HEK293 (cell line): ENCODE measurements around the gene PRELID2.
A peak's percentile ranks its signal among the peaks of the same experiment; 100 is the strongest.

Experiments used
- CTCF ChIA-PET: fragments of 350-600 bp; formaldehyde crosslinking; extraction: SDS; loops from one replicate; lab custom pipeline; 2021; ENCODE audit warnings: antibody characterized with exemption; lab: Yijun Ruan, JAX
- POLR2A ChIA-PET: fragments of 300-600 bp; formaldehyde crosslinking; extraction: SDS; loops from one replicate; lab custom pipeline; 2020; ENCODE audit warnings: antibody characterized with exemption, inconsistent platforms; lab: Yijun Ruan, JAX
- H3K27ac ChIP-seq: fragments of 200-500 bp; sonication (Bioruptor generic); 2 replicates; pipeline ENCODE4 v1.5.1; 2014; ENCODE audit warnings: low read depth, low read length, control low read depth, inconsistent platforms; ENCODE audit errors: extremely low read depth
- H3K36me3 ChIP-seq, 2 experiments: fragments of 200-500 bp in 1 of 2; sonication (Bioruptor generic) in 1 of 2; 1 replicate in 1 of 2; 2 replicates in 1 of 2; pipeline ENCODE4 v1.5.1; 2014 to 2017; ENCODE audit warnings: inconsistent platforms in 2 of 2, low read length in 2 of 2; ENCODE audit not compliant: control insufficient read depth in 2 of 2, insufficient read depth in 1 of 2
- H3K4me1 ChIP-seq: fragments of 200-500 bp; sonication (Bioruptor generic); 2 replicates; pipeline ENCODE4 v1.5.1; 2014; ENCODE audit warnings: mild to moderate bottlenecking, low read length, inconsistent platforms; ENCODE audit not compliant: control insufficient read depth, insufficient read depth
- H3K4me3 ChIP-seq: 2 replicates; pipeline ENCODE4 v1.5.1; 2011; ENCODE audit warnings: low read depth, mild to moderate bottlenecking, control low read depth, low read length, moderate library complexity
- H3K9me3 ChIP-seq: fragments of 200-500 bp; sonication (Bioruptor generic); 2 replicates; pipeline ENCODE4 v1.5.1; 2014; ENCODE audit warnings: low read depth, low read length, inconsistent platforms; ENCODE audit not compliant: control insufficient read depth, insufficient read depth
- HOXC10 ChIP-seq: sonication (generic); formaldehyde crosslinking; IDR thresholded peaks from 2 replicates; pipeline ENCODE4 v1.8.1; 2023; ENCODE audit warnings: mild to moderate bottlenecking, missing genetic modification reagents
- MEIS1 ChIP-seq: sonication (generic); formaldehyde crosslinking; IDR thresholded peaks from 2 replicates; pipeline ENCODE4 v1.8.1; 2022; ENCODE audit warnings: missing genetic modification reagents, mild to moderate bottlenecking, borderline replicate concordance
- REST ChIP-seq: fragments of 450-650 bp; formaldehyde crosslinking; IDR thresholded peaks from 2 replicates; pipeline ENCODE4 v1.5.1; 2016; ENCODE audit warnings: missing biosample characterization, missing genetic modification characterization
- SP2 ChIP-seq: fragments of 450-650 bp; formaldehyde crosslinking; IDR thresholded peaks from 2 replicates; pipeline ENCODE4 v1.5.1; 2016; ENCODE audit warnings: missing biosample characterization, missing genetic modification characterization
- SP7 ChIP-seq: fragments of 450-650 bp; formaldehyde crosslinking; IDR thresholded peaks from 2 replicates; pipeline ENCODE4 v1.5.1; 2016; ENCODE audit warnings: missing biosample characterization, missing genetic modification characterization
- ZBTB21 ChIP-seq: fragments of 450-650 bp; formaldehyde crosslinking; IDR thresholded peaks from 2 replicates; pipeline ENCODE4 v1.5.1; 2017; ENCODE audit warnings: missing biosample characterization, missing genetic modification characterization
- ZBTB44 ChIP-seq: fragments of 450-650 bp; IDR thresholded peaks from 2 replicates; pipeline ENCODE4 v1.5.1; 2018; ENCODE audit warnings: missing biosample characterization, mild to moderate bottlenecking, missing genetic modification characterization
- ZNF138 ChIP-seq: fragments of 450-650 bp; formaldehyde crosslinking; IDR thresholded peaks from 2 replicates; pipeline ENCODE4 v1.5.1; 2016; ENCODE audit warnings: missing biosample characterization, missing genetic modification characterization, borderline replicate concordance
- ZNF2 ChIP-seq: fragments of 450-650 bp; formaldehyde crosslinking; IDR thresholded peaks from 2 replicates; pipeline ENCODE4 v1.5.1; 2016; ENCODE audit warnings: missing biosample characterization, missing genetic modification characterization
- ZNF211 ChIP-seq: fragments of 450-650 bp; formaldehyde crosslinking; IDR thresholded peaks from 2 replicates; pipeline ENCODE4 v1.5.1; 2016; ENCODE audit warnings: low read depth, missing biosample characterization, missing genetic modification characterization
- ZNF302 ChIP-seq: fragments of 450-650 bp; formaldehyde crosslinking; IDR thresholded peaks from 2 replicates; pipeline ENCODE4 v1.5.1; 2016; ENCODE audit warnings: missing biosample characterization, missing genetic modification characterization, low read depth
- ZNF362 ChIP-seq: fragments of 450-650 bp; formaldehyde crosslinking; IDR thresholded peaks from 2 replicates; pipeline ENCODE4 v1.5.1; 2016; ENCODE audit warnings: missing biosample characterization, missing genetic modification characterization
- ZNF398 ChIP-seq: fragments of 450-650 bp; formaldehyde crosslinking; IDR thresholded peaks from 2 replicates; pipeline ENCODE4 v1.5.1; 2017; ENCODE audit warnings: missing biosample characterization, missing genetic modification characterization
- ZNF488 ChIP-seq: fragments of 450-650 bp; formaldehyde crosslinking; IDR thresholded peaks from 2 replicates; pipeline ENCODE4 v1.5.1; 2016; ENCODE audit warnings: missing biosample characterization, missing genetic modification characterization
- ZNF549 ChIP-seq: fragments of 450-650 bp; IDR thresholded peaks from 2 replicates; pipeline ENCODE4 v1.5.1; 2018; ENCODE audit warnings: missing biosample characterization, missing genetic modification characterization, mild to moderate bottlenecking, inconsistent platforms, moderate library complexity
- ZNF571 ChIP-seq: fragments of 450-650 bp; formaldehyde crosslinking; IDR thresholded peaks from 2 replicates; pipeline ENCODE4 v1.5.0; 2017; ENCODE audit warnings: missing biosample characterization, missing genetic modification characterization
- ZNF621 ChIP-seq: fragments of 450-650 bp; formaldehyde crosslinking; IDR thresholded peaks from 2 replicates; pipeline ENCODE4 v1.5.1; 2017; ENCODE audit warnings: missing biosample characterization, missing genetic modification characterization
- ZNF677 ChIP-seq: fragments of 450-650 bp; IDR thresholded peaks from 2 replicates; pipeline ENCODE4 v1.5.0; 2018; ENCODE audit warnings: missing biosample characterization, mild to moderate bottlenecking, missing genetic modification characterization, moderate library complexity
- ZNF701 ChIP-seq: fragments of 450-650 bp; formaldehyde crosslinking; IDR thresholded peaks from 2 replicates; pipeline ENCODE4 v1.5.1; 2016; ENCODE audit warnings: missing biosample characterization, missing genetic modification characterization
- ZNF792 ChIP-seq: fragments of 450-650 bp; formaldehyde crosslinking; IDR thresholded peaks from 2 replicates; pipeline ENCODE4 v1.5.1; 2016; ENCODE audit warnings: missing biosample characterization, missing genetic modification characterization
- ZSCAN18 ChIP-seq: fragments of 450-650 bp; formaldehyde crosslinking; IDR thresholded peaks from 2 replicates; pipeline ENCODE4 v1.5.1; 2016; ENCODE audit warnings: missing biosample characterization, missing genetic modification characterization
- ZSCAN5A ChIP-seq: fragments of 450-650 bp; formaldehyde crosslinking; IDR thresholded peaks from 2 replicates; pipeline ENCODE4 v1.5.1; 2016; ENCODE audit warnings: missing biosample characterization, missing genetic modification characterization

Gene PRELID2

GRCh38 chr5:145825751-145826180 lies 9.4 kb downstream of the PRELID2 start (continued):
- TF ChIP-seq REST (tag by site-specific recombination), result no peak
- no peak for TF ChIP-seq ZNF362 (tag by site-specific recombination)
- TF ChIP-seq ZNF138, result no peak
- no peak for TF ChIP-seq ZNF398 (tag by site-specific recombination)
- no peak for TF ChIP-seq ZNF549 (tag by site-specific recombination)
- no peak for TF ChIP-seq ZNF621 (tag by site-specific recombination)
- no peak for TF ChIP-seq SP2 (tag by site-specific recombination)
- TF ChIP-seq ZNF2 (tag by site-specific recombination), result no peak
- TF ChIP-seq SP7 (tag by site-specific recombination), result no peak
- no peak for TF ChIP-seq ZBTB21 (tag by site-specific recombination)

- Histone ChIP-seq H3K36me3 (no peaks in the 10 kb centered on the region), H3K4me3 (no peak overlapping the region), H3K4me1 (peaks cover 3% of the 10 kb centered on the region), H3K9me3 (no peaks in the 10 kb centered on the region), H3K27ac (no peak overlapping the region)
- POLR2A ChIA-PET, result no interaction called here
- CTCF ChIA-PET, result interaction anchor here (0.6 to 2.7 kb wide), 8 partner anchors 11 to 307 kb away, joined by 3 to 10 read pairs (median 3); no protein-coding TSS in a partner anchor
- TF ChIP-seq ZNF677 (peak; percentile 57; the same call in 1 of the 2 replicates), ZNF571 (tag by site-specific recombination) (no peak)
Measured at GRCh38 chr5:145824040-145824439, 11.1 kb downstream of the PRELID2 start.

- Histone ChIP-seq H3K27ac (no peak overlapping the region), H3K4me1 (no peaks in the 10 kb centered on the region), H3K4me3 (no peak overlapping the region), H3K9me3 (no peaks in the 10 kb centered on the region), H3K36me3 (peaks cover 10 to 16% of the 10 kb centered on the region in 2 experiments; a peak in 2 of 3 replicates)
- ChIA-PET POLR2A (no interaction called here), CTCF (no interaction called here)
- no peak for TF ChIP-seq ZSCAN18 (tag by site-specific recombination)
- no peak for TF ChIP-seq ZNF792 (tag by site-specific recombination)
- TF ChIP-seq ZNF488 (tag by site-specific recombination), result no peak
- TF ChIP-seq ZNF211 (tag by site-specific recombination), result no peak
- TF ChIP-seq ZSCAN5A (tag by site-specific recombination), result no peak
- no peak for TF ChIP-seq ZNF138
- no peak for TF ChIP-seq MEIS1
- TF ChIP-seq ZNF302, result no peak
- TF ChIP-seq HOXC10, result no peak
- no peak for TF ChIP-seq ZBTB44 (tag by site-specific recombination)
- TF ChIP-seq ZNF701 (tag by site-specific recombination), result no peak
Measured at GRCh38 chr5:145818604-145819003, 16.5 kb downstream of the PRELID2 start.
